HG03064 (cell line): ENCODE data around the gene RTF1.

Experiments
- ATAC-seq: cut with Tn5 transposase; IDR thresholded peaks from one replicate; pipeline ENCODE4 v1.9.1; 2021; ENCODE audit warnings: low read depth; ENCODE audit not compliant: unreplicated experiment

RTF1 gene

GRCh38 chr15:41502795-41503668, 86.1 kb downstream of the RTF1 start:
- ATAC-seq = no peak

GRCh38 chr15:41503669-41504010, 86.7 kb downstream of the RTF1 start:
- no peak for ATAC-seq

- no peak for ATAC-seq
Observed at GRCh38 chr15:41504751-41505492, 88.0 kb downstream of the RTF1 start.

- ATAC-seq = no peak
Observed at GRCh38 chr15:41505776-41506175, 88.9 kb downstream of the RTF1 start.

- ATAC-seq = no peak
Observed at GRCh38 chr15:41506796-41507341, 90.0 kb downstream of the RTF1 start.

- ATAC-seq = no peak
Observed at GRCh38 chr15:41507820-41508290, 91.0 kb downstream of the RTF1 start.

- ATAC-seq = no peak
Observed at GRCh38 chr15:41510728-41511127, 93.8 kb downstream of the RTF1 start.

- ATAC-seq = no peak
Observed at GRCh38 chr15:41511331-41511898, 94.5 kb downstream of the RTF1 start.

- ATAC-seq = no peak
Observed at GRCh38 chr15:41511899-41512369, 95.0 kb downstream of the RTF1 start.

- ATAC-seq = no peak
Observed at GRCh38 chr15:41512512-41512939, 95.6 kb downstream of the RTF1 start.

GRCh38 chr15:41512940-41513505, 96.1 kb downstream of the RTF1 start:
- ATAC-seq = no peak

- no peak for ATAC-seq
Observed at GRCh38 chr15:41513506-41514227, 96.8 kb downstream of the RTF1 start, which contains the start of gene LTK. TSS of gene LTK (minus strand) at chr15:41513827. CDS start at chr15:41513709, 118 bp downstream.

GRCh38 chr15:41517895-41518449, 101.1 kb downstream of the RTF1 start:
- no peak for ATAC-seq

GRCh38 chr15:41520636-41521035, 103.7 kb downstream of the RTF1 start:
- no peak for ATAC-seq

- ATAC-seq = no peak
Observed at GRCh38 chr15:41521614-41522013, 104.7 kb downstream of the RTF1 start.

- ATAC-seq = no peak
Observed at GRCh38 chr15:41523097-41523496, 106.2 kb downstream of the RTF1 start.

- no peak for ATAC-seq
Observed at GRCh38 chr15:41530363-41530956, 113.6 kb downstream of the RTF1 start.
